Measurements from ENCODE around the gene BRINP2.

BRINP2 gene

DNA sequence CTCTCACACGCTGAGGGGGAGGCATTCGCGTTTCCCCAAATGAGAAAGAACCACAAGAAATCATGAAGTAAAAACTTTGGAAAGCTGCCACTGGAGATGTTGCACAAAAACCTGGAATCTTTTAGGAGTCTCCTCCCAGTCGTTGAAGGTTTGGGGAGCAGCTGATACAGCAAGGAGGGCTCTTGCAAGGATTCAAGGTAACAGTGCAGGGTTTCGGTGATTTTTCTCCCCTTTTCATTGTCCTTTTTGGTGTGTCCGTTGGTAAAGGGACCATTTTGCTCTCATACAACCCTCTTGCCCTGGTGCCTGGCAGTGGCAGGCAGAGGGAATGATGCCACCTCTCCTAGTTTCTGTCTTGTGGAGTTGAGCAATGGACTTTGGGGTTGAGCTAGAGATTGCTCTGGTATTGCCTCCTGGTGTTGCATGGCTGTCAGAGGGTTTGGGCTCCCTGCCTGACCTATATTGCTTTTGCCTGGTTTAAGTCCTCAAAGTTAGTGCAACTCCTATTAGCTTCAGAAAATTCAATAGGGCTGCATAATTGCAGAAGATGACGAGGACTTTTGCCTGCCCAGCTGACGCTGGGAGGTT lies 872 bp downstream of the BRINP2 start:
- DNase-seq, result peak; percentile 10

DNA sequence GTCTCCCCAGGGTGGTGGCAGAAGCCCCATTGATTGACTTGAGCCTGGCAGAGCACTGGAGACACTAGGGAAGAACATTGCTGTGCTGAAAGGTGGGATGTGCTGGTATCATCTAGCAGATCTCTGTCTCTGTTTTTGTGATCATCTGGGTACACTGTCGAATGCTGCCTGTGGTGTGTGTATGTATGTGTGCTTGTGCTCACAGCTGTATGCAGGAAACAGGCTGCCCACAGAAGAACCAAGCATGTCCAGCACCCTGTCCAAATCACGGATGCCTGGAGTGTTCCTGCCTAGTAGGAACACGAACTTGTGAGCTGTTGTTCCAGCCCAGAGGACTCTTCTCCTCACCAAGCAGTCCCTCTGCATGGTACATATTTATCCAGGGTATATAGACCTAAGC lies 1.5 kb downstream of the BRINP2 start:
- DNase-seq, result no peak

DNA sequence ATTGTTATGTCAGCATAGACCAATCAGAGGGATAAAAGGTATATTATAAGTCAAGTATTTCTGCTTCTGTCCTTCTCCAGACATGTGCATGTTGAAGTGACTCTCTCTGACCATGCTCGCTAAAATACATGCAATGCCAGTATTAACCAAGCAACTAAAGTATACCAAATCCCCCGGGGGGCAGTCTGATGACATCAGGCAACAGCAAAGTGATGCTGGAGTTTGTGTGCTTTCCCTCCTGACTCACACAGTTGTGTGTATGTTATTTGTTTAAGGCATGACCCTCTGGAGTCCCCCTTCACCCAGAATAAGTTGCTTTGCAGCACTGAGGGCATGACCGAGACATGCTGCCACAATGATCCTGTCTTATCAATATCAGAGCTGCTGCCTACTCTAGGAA lies 2.1 kb downstream of the BRINP2 start:
- DNase-seq, result no peak

DNA sequence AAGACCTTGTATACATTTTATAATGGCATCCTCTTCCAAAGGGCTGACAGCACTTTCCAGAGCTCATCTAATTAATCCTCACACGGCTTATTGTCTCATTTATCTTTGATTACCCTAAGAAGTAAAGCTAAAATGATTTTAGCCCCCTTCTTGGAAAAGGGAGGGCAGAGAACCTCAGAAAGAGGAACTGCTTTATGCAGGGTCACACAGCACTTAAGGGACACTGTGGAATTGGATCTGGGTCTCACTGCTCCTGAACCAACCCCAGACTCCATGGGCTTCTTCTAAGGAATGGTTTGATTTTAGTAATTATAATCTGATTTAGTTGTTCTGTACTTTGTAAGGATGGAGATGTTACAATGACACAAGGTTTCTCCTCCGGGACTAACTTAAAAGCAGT lies 3.2 kb downstream of the BRINP2 start:
- no peak for DNase-seq

DNA sequence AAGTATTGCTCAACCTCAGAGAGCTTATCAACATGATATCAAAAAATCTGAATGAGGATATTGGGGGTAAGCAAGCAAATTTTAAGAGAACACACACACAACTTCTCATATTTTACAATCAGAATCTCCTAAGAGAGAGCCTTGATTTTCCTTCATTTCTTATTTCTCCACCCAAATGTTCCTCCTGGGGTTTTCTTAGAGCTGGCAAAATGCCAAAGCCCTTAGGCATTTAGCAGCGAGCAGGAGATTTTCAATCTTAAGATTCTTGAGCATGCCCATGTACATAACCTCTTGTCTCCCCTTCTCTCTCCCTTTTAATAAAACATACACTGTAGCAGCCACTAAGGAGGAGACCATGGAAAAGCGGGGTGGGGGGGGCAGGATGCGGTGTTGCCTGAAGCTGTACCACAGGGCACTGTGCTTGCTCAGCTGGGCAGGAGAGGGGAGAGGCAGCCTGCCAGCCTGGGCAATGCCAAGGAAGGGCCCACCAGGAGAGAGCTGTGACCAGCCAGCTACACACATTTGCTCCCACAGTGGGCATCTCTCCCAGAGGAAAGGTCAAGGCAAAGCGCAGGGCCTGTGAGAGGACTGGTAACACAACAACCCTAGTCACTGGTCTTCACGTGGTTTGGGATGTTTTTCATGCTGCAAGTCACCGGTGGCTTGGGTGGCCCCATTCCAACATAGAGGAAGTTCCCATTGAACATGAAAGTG lies 4.3 kb downstream of the BRINP2 start:
- no peak for DNase-seq

DNA sequence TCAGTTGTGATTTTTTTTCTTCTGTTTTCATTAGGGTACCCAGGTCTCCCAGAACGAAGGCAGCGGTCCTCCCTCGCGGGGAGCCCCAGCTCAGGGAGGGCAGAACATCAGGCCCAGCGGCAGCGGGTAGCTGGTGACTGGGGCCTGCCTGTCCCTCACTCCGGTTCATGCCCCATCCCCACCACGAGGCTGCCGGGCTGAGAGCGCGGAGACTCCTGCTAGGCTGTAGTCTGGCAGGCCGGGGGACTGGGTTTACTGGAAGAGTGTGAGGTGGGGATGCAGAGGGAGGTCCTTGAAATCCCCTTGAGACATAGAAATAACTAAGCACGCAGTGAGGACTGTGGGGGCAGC lies 10.5 kb downstream of the BRINP2 start:
- no peak for DNase-seq

DNA sequence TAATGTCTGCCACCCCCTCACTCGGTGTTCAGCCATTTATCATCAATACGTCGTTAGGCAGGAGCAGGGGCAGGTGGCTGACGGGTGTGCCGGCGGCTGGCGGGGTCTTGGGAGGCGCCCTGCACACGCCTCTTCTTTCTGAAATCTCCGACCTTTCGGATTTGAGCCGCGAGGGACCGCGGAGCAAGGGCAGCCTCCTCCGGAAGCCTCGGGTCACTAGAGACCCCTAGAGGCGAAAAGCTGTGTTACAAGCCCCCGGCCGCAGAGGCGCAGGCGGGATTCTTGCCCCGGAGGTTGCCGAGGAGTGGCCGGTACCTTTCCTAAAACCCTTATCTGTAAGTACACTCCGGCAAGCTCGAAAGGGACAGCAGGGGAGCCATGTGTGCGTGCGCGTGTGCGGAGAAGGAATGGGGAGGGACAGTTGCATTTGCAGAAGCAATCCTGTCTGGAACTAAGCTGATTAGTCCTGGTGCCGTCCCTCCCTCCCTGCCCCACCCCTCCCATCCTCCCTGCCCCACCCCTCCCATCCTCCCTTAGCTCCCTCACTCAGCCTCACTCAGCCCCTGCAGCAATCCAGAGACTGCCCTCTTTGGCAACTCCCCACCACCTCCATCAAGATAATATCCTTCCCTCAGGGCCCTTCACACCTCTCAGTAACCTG lies 11.0 kb downstream of the BRINP2 start:
- DNase-seq, result peak; percentile 81

DNA sequence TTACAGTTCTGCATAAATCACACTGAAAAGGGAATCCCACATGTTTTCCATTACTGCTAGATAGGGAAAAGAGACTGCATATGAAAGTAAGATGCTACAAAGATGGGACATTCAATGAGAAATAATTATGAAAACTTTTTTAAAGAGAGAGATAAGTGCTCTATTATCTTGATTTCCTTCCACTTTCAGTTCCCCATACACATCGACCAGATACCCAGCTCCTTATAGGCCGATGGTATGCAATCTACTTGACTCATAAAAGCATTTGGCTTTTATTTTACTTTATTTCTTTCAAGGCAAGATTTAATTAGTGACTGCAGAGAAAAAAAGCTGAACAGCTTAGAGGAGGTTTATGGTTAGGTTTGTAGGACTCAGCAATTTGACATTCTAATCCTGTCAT lies 13.1 kb downstream of the BRINP2 start:
- no peak for DNase-seq

DNA sequence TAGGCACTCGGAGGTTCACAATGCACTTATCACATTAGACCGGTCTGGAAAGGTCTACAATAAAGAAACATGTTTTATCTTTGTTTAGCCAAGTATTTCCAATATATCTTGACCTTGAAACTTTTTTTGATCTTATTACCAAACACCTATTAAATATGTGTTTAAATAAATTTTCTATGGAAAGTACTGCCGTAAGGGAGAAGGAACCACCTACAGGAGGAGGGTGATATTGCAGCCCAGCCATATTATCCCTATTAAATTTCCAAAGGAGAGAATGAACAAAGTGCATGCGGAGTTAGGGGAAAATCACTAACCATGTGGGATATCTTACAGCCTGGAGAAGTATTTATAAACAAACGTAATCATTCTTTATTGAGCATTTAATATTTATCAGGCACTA lies 14.5 kb downstream of the BRINP2 start:
- no peak for DNase-seq

DNA sequence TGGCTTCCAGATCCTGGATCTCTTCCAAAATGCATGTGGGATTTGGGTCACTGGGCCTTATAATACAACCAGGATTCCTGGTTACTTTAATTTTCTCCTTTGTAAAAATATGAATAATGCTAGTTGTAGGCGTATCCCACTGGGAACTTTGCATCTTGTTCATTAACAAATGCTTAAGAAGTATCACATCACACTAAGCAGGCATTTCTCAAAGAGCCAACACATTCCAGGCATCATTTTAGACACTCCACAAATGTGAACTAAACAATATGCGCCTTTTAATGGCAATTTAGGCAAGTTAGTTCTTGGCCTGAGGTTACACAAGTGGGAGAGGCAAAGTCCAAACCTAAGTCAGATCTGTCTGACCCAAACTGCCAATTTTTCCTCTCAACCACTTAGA lies 15.9 kb downstream of the BRINP2 start:
- no peak for DNase-seq

DNA sequence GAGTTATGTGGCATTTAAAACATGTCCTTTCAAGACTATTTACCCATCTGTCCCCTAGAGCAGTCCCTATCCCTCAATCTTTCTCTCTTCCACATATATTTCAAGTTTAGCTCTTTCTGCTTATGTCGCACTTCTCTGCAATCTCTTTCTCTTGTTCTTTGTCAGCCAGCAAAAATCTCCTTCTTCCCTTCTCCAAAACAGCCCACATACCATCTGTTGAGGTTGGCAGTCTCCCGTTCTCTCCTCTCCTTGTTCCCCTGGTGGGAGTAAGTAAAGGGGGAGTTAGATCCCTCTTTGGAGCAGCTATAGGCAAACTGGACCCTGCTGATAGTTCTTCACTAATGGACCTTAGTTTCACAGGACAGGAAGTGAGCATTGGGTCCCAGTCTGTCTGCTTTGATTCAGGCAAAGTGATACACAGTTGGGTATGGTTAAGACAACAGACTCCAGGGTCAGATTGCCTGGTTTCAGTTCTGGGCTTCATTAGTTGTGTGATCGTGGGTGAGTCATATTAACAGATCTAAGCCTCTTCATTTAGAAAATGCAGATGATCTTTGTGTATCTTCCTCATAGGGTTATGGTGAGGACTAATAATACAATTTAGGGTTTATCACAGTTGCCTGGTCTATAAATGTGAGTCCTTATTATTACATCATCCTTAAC lies 19.7 kb downstream of the BRINP2 start:
- DNase-seq, result no peak

DNA sequence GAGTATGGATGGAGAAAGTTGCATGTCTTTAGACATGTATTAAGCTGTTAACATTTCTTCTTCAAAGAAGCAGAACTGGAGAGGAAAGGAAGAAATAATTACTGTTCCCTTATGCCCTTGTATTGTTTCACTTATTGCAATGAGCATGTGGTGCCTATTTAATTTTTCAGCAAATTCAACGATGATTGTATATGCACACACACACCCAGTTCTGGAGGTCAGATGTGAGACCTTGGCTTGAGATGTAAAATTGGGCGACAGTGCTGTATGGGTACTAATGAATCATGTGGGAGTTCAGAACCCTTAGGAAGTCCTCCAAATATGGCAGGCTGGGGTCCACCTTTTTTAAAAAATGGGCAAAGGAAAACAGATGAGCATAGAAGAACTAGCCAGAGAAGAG lies 27.5 kb downstream of the BRINP2 start:
- no peak for DNase-seq

DNA sequence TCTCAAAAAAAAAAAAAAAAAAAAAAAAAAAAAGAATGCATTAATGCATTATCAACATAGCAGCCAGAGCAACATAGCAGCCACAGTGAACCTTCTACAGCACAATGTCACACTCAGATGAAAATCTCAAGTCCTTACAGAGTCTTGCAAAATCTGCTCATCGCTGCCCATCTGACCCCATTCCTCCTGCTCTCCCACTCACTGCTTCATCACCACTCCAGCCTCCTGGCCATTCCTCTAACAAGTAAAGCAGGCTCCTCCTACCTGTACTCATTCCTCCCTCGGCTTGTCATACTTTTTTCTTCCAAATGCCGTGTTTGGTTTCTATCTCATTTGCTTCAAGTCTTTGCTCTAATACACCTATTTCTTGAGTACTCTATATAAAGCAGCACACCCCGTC lies 29.5 kb downstream of the BRINP2 start:
- no peak for DNase-seq

DNA sequence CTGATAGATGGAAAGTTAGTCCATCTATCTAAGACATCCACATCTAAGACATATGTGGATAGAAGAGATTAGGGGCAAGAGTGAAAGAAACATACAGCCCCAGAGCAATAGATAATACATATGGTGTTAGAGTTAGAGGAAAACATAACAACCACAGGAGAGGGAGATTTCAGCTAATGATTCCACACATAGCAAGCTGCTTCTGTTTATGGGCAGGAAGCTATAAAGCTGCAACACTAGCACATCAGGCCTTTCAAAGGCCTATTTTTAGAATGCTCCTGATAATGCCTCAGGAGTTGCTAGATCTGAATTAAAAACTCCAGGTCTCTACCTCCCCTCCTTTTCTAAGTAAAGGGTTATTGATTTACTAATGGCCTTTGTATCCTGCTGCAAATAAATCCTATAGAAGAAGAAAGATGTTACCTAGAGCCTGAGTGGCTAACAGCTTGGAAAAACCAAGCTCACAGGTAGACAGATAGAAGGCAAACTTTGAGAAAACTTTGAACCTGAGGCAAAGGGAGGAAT lies 36.1 kb downstream of the BRINP2 start:
- no peak for DNase-seq

DNA sequence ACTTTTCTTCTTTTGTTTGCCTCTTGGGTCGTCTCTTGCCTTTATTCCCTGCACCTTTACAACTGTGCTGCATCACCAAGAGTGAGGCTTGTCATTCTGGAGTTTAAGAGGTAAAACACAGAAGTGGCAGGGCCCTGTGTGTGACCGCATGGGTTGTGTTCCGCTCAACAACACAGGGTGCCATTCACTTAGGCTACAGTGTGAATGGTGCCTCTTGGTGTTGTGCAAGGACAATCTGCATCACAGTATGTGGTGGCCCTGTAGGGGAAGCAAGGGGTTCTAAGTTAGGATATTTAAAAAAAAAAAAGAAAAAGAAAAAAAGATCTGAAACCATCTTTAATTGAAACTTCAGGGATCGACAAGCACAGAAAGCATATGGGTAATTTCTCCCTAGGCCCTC lies 38.2 kb downstream of the BRINP2 start:
- no peak for DNase-seq

DNA sequence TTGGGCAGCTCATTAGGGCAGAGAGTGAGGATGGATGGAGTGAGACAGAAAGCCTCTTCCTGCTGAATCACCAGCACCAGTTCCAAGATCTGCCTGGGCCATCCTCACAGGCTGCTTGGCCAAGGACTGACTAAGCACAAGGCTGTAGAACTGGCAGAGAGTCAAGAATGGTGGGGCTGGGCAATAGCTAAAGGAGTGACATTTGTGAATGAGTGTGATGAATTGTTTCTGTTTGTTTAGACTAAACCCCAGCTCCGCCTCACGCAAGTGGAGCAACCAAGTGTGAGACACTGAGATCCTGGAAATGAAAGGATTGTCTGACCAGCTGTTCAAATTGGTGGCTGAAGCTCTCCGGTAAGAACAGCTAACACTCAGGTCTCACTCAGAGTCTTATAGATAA lies 38.6 kb downstream of the BRINP2 start:
- DNase-seq, result peak; percentile 91

DNA sequence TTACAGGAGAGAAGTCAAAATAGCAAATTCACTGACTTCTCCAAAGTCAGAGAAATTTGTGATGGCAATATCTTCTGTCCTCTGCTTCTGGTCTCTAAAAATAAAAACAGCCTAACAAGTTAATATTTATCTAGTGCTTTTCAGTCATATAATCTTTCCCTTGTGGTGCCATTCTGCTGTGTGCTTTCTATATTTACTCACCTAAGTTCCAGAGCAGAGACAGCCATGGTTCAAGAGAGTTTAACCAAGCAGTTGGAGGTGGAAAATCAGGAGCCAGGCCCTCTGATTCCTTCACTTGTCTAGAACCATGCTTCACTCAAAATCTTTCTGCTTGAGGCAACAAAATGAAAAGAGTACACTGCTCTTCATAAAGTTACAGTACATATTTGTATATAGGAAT lies 39.3 kb downstream of the BRINP2 start:
- DNase-seq, result no peak

DNA sequence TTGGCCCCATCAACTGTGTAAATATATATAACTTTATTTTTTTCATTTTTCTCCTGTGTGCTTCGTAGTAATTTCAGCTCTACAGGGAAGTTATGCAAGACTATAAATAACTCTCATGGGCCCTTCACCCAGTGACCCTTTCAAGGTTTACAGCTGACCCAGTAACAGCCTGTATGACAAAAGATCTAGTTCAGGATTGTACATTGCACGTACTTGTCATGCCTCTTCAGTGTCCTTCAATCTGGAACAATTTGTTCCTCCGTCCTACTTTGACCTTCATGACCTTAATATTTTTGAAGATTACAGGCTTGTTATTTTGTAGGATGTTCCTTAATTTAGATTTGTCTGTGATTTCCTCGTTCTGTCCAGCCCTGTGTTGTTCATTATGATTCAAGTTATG lies 40.5 kb downstream of the BRINP2 start:
- no peak for DNase-seq

DNA sequence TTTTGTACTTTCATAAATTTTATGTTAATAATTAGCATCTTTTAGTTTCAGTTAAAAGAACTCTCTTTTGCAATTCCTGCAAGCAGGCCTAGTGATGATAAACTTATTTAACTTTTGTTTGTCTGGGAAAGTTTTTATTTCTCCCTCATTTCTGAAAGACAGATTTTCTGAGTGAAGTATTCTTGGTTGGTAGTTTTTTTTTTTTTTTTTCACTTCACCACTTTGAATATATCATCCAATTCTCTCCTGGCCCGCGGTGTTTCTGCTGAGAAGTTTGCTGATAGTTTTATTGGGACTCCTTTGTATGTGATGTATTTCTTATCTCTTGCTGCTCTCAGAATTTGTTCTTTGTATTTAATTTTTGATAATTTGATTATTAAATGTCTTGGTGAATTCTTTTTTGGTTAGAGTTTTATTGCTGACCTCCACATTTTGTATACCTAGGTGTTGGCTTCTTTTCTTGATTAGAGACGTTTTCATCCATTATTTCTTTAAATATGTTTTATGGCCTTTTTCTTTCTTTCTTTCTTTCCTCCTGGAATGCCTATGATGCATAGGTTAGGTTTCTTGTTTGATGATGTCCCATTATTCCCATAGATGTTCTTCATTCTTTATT lies 45.9 kb downstream of the BRINP2 start:
- DNase-seq, result no peak

DNA sequence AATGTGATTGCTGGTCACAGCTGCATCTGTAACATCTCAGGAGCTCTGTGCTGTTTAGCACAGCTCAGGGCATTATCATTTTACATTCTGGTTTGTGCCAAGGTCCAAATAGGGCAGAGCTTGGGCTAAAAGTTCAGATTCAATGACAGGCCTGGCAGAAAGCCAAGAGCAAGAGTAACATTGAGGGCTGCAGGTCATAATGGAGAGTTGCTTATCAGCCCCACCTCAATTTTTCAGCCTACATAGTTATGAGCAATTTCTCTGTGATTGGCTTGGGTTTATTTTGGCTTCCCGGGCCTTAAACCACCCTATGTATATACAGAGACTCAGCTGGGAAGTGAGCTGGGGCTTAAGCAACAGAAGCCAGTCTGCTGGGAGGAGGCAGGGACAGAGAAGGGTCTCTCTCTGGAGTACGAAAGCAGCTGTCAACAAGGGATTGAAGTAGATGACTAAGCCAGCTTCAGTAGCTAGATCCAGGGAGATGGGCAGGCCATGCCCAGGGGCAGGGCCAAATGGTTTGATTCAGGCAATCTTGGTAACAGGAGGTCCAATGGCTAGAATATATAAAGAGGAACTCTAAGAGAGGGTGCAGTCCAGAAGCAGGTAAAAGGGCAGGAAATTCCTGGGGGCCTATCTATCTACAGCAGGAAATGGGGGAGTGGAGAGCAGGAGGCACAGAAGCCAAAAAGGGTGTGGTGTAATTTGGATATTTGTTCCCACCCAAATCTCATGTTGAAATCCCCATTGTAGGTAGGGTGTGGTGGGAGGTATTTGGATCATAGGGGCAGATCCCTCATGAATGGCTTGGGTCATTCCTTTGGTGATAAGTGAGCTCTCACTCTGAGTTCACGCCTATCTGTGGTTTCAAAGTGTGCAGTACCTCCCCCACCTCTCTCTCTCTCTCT lies 49.0 kb downstream of the BRINP2 start:
- no peak for DNase-seq

DNA sequence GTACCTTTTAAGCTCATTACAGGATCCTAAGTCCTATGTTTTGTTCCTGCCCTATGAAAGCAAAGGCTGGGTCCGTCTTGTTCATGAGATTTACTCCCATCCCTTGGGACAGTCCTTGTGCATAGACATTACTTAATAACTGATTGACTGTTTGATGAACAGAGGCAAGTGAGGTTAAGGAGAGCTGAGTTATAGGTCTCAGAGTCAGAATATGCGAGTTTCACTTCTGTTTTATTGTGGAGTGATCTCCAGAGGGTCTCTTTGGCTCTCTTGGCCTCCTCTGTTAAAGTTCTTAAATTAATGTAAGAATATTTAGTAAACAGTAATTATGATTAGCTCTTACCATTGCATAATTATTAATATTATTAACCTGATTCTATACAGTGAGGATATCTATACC lies 52.6 kb downstream of the BRINP2 start:
- no peak for DNase-seq

DNA sequence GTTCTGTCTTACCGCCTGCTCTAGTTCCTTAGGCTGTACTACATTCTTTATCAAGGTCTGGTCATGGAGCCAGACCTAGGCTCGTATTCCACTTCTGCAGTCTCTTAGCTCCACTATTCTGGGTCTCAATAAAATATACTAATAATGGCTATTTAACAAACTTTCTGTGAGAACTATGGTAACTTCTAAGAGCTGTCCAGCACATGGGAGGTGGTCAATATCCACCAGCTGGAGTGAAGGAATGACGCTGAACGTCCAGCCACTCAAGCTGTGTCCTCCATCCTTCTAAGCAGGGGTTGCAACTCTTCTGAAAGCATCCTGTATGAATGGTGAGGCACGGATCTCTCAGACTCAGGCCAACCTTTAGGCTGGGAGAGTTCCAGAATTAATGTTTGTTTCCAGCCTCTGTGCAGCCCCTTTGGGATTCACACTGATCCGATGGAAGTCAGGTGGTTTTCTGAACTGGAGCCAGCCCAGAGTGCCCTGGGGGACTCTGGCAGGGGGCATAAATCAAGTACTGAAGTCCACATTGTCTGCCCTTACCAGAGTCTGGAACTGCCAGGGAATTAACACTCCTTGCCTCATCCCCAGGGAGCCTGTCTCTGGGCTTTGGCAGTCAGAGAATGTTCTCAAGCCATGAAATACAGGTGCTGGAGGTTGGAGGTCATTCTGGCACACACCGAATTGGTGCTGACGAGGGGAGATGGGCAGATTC lies 57.4 kb downstream of the BRINP2 start:
- peak; percentile 9 for DNase-seq

Data from NCI-H1105 treated with DMSO at 0.1 percent for 48 hours (cell line).